Measurements from ENCODE around the gene ZNF804A. TPM values are rescaled to one million over a fixed set of nuclear protein-coding genes. Genes with fewer than 3 reads are reported as not detected.
A peak's percentile ranks its signal among the peaks of the same experiment; 100 is the strongest.

ZNF804A gene
- total and polyA plus RNA-seq, 2 of the 8 experiments (the other 6 are each of a cell fraction or from before 2014, with no cell fraction given) = 0.02 TPM; not detected in 1

DNA sequence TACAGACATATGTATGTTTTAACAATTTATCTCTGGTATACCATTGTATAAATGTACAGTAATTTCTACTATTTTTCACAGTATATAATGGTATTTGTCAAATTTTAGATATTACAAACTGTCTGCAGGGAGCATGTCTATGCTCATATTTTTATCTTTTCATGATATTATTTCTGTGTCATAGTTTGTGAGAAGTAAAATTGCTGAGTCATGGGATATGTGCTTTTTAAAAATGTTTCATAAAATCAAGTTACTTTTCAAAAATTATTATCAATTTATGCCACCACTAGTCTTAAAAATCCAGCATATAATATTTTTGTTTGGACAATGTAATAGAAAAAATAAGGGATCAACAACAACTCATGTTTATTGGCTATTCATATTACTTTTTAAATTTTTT, 9.1 kb upstream of the ZNF804A start:
- Histone ChIP-seq H2BK120ac (replicated peaks; ENCODE audit: low read depth, low read length) (no peak overlapping the region), H3K9ac (replicated peaks in 1 of 4; ENCODE audit: extremely low read depth in 1 of 4, low read depth in 3 of 4, low read length in 3 of 4) (no peak overlapping the region), H3K36me3 (ENCODE audit: control insufficient read depth in 2 of 4, insufficient read depth in 4 of 4, low read length in 3 of 4) (no peaks in the 10 kb centered on the region), H3K14ac (ENCODE audit: insufficient read length) (no peak overlapping the region), H3K23ac (ENCODE audit: insufficient read length) (no peak overlapping the region), H3K27ac (ENCODE audit: low read depth, low read length) (no peak overlapping the region), H2BK20ac (ENCODE audit: low read length) (no peak overlapping the region), H4K5ac (ENCODE audit: insufficient read length, low read depth, low read length) (no peak overlapping the region), H2AFZ (ENCODE audit: low read length) (no peak overlapping the region), H2BK15ac (ENCODE audit: low read length) (no peak overlapping the region), H2AK5ac (ENCODE audit: low read depth, low read length) (no peak overlapping the region), H2BK12ac (ENCODE audit: low read depth, low read length) (no peak overlapping the region), H3K79me2 (ENCODE audit: control insufficient read depth in 1 of 2, insufficient read depth in 2 of 2, low read length in 2 of 2) (no peaks in the 10 kb centered on the region), H3K23me2 (ENCODE audit: low read depth, low read length) (no peaks in the 10 kb centered on the region), H4K20me1 (replicated peaks in 1 of 2; ENCODE audit: control insufficient read depth in 1 of 2, insufficient read depth in 2 of 2, low read length in 2 of 2) (no peaks in the 10 kb centered on the region), H2BK5ac (ENCODE audit: low read depth, low read length) (no peak overlapping the region), H3K27me3 (replicated peaks in 1 of 4; ENCODE audit: control insufficient read depth in 3 of 4, extremely low read depth in 1 of 4, insufficient read depth in 3 of 4, low read length in 3 of 4) (no peaks in the 10 kb centered on the region), H3K4me2 (ENCODE audit: insufficient read depth in 1 of 2, low read depth in 2 of 2, low read length in 2 of 2) (no peak overlapping the region), H3K9me3 (ENCODE audit: insufficient read depth in 2 of 2, low read depth in 1 of 2, low read length in 1 of 2) (no peaks in the 10 kb centered on the region), H3K18ac (ENCODE audit: extremely low read depth, low read length) (no peak overlapping the region), H4K91ac (replicated peaks; ENCODE audit: insufficient read length, low read length) (no peak overlapping the region), H3K4ac (replicated peaks; ENCODE audit: insufficient read length, low read depth, low read length) (no peak overlapping the region), H4K8ac (ENCODE audit: extremely low read depth, insufficient read depth, low read length) (no peak overlapping the region), H3K4me1 (replicated peaks in 1 of 4; ENCODE audit: control insufficient read depth in 3 of 4, insufficient read depth in 4 of 4, low read length in 3 of 4) (no peaks in the 10 kb centered on the region), H3K56ac (replicated peaks; ENCODE audit: insufficient read length, low read depth, low read length) (no peak overlapping the region), H3K79me1 (ENCODE audit: low read depth, low read length) (no peaks in the 10 kb centered on the region), H3K4me3 (ENCODE audit: extremely low read depth in 1 of 4, insufficient read depth in 2 of 4, low read depth in 3 of 4, low read length in 4 of 4) (no peak overlapping the region)
- CTCF ChIA-PET (ENCODE audit: partially characterized antibody) = no interaction called here
- DNase-seq (ENCODE audit: low read depth in 1 of 2, low spot score in 2 of 2) (no peak), FAIRE-seq (no peak)
- TF ChIP-seq SIX5 (IDR thresholded peaks at IDR 0.05; ENCODE audit: low read depth, low read length) (no peak), MAFK (IDR thresholded peaks at IDR 0.05; ENCODE audit: low read depth, low read length) (peak; percentile 90), TEAD4 (IDR thresholded peaks at IDR 0.05; ENCODE audit: low read depth, low read length) (no peak), BACH1 (IDR thresholded peaks at IDR 0.05; ENCODE audit: low read length) (peak; percentile 91)
- POLR2A ChIA-PET (ENCODE audit: partially characterized antibody) = no interaction called here

All from H1 (cell line).